ENCODE data around the gene FOXP4. TPM values are rescaled to one million over a fixed set of nuclear protein-coding genes. Genes with fewer than 3 reads are reported as not detected.

The FOXP4 gene
- total and polyA plus RNA-seq, 2 of the 13 experiments (the other 11 are each of a cell fraction or from before 2014, with no cell fraction given): 11.0 to 12.4 TPM

DNA sequence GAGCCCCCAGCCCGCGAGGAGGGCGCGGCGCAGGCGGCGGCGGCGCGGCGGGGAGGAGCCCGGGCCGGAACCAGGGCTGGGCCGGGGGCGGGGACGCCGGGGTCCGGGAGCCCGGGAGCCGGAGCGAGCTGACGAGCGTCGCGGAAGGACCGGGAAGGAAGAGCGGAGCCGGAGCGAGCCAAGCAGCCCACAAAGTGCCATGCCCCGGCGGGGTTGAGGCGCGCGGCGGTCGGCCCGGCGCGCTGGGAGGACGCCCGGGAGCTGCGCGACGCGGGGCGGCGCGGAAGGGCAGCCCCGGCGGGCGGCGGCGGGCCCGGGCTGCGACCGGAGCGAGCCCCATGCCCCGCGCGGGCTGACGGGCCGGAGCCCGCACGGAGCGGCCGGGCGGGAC is 289 bp downstream of the FOXP4 start (continued):
- TF ChIP-seq, protein P1, sequence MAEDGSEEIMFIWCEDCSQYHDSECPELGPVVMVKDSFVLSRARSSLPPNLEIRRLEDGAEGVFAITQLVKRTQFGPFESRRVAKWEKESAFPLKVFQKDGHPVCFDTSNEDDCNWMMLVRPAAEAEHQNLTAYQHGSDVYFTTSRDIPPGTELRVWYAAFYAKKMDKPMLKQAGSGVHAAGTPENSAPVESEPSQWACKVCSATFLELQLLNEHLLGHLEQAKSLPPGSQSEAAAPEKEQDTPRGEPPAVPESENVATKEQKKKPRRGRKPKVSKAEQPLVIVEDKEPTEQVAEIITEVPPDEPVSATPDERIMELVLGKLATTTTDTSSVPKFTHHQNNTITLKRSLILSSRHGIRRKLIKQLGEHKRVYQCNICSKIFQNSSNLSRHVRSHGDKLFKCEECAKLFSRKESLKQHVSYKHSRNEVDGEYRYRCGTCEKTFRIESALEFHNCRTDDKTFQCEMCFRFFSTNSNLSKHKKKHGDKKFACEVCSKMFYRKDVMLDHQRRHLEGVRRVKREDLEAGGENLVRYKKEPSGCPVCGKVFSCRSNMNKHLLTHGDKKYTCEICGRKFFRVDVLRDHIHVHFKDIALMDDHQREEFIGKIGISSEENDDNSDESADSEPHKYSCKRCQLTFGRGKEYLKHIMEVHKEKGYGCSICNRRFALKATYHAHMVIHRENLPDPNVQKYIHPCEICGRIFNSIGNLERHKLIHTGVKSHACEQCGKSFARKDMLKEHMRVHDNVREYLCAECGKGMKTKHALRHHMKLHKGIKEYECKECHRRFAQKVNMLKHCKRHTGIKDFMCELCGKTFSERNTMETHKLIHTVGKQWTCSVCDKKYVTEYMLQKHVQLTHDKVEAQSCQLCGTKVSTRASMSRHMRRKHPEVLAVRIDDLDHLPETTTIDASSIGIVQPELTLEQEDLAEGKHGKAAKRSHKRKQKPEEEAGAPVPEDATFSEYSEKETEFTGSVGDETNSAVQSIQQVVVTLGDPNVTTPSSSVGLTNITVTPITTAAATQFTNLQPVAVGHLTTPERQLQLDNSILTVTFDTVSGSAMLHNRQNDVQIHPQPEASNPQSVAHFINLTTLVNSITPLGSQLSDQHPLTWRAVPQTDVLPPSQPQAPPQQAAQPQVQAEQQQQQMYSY (CRISPR knock-in tag; IDR thresholded peaks at IDR 0.05): peak; percentile 78
- TF ChIP-seq, protein P2, sequence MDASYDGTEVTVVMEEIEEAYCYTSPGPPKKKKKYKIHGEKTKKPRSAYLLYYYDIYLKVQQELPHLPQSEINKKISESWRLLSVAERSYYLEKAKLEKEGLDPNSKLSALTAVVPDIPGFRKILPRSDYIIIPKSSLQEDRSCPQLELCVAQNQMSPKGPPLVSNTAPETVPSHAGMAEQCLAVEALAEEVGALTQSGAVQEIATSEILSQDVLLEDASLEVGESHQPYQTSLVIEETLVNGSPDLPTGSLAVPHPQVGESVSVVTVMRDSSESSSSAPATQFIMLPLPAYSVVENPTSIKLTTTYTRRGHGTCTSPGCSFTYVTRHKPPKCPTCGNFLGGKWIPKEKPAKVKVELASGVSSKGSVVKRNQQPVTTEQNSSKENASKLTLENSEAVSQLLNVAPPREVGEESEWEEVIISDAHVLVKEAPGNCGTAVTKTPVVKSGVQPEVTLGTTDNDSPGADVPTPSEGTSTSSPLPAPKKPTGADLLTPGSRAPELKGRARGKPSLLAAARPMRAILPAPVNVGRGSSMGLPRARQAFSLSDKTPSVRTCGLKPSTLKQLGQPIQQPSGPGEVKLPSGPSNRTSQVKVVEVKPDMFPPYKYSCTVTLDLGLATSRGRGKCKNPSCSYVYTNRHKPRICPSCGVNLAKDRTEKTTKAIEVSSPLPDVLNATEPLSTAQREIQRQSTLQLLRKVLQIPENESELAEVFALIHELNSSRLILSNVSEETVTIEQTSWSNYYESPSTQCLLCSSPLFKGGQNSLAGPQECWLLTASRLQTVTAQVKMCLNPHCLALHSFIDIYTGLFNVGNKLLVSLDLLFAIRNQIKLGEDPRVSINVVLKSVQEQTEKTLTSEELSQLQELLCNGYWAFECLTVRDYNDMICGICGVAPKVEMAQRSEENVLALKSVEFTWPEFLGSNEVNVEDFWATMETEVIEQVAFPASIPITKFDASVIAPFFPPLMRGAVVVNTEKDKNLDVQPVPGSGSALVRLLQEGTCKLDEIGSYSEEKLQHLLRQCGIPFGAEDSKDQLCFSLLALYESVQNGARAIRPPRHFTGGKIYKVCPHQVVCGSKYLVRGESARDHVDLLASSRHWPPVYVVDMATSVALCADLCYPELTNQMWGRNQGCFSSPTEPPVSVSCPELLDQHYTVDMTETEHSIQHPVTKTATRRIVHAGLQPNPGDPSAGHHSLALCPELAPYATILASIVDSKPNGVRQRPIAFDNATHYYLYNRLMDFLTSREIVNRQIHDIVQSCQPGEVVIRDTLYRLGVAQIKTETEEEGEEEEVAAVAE (CRISPR knock-in tag; IDR thresholded peaks at IDR 0.05; ENCODE audit: borderline replicate concordance): no peak
- TF ChIP-seq, protein P3, sequence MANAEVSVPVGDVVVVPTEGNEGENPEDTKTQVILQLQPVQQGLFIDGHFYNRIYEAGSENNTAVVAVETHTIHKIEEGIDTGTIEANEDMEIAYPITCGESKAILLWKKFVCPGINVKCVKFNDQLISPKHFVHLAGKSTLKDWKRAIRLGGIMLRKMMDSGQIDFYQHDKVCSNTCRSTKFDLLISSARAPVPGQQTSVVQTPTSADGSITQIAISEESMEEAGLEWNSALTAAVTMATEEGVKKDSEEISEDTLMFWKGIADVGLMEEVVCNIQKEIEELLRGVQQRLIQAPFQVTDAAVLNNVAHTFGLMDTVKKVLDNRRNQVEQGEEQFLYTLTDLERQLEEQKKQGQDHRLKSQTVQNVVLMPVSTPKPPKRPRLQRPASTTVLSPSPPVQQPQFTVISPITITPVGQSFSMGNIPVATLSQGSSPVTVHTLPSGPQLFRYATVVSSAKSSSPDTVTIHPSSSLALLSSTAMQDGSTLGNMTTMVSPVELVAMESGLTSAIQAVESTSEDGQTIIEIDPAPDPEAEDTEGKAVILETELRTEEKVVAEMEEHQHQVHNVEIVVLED (CRISPR knock-in tag; IDR thresholded peaks at IDR 0.05; ENCODE audit: borderline replicate concordance): no peak
- TF ChIP-seq KLF15 (CRISPR knock-in tag; IDR thresholded peaks at IDR 0.05; ENCODE audit: borderline replicate concordance): no peak
- TF ChIP-seq PHF20 (CRISPR knock-in tag; IDR thresholded peaks at IDR 0.05): 0 out of 2 replicates have a peak, but pooled peaks have one; percentile 19
- no peak for TF ChIP-seq HMG20A (CRISPR knock-in tag; IDR thresholded peaks at IDR 0.05; ENCODE audit: borderline replicate concordance)
- TF ChIP-seq ZFX (CRISPR knock-in tag; IDR thresholded peaks at IDR 0.05; ENCODE audit: low read depth): no peak
- TF ChIP-seq, protein P4, sequence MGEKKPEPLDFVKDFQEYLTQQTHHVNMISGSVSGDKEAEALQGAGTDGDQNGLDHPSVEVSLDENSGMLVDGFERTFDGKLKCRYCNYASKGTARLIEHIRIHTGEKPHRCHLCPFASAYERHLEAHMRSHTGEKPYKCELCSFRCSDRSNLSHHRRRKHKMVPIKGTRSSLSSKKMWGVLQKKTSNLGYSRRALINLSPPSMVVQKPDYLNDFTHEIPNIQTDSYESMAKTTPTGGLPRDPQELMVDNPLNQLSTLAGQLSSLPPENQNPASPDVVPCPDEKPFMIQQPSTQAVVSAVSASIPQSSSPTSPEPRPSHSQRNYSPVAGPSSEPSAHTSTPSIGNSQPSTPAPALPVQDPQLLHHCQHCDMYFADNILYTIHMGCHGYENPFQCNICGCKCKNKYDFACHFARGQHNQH (CRISPR knock-in tag; IDR thresholded peaks at IDR 0.05): no peak
- no peak for TF ChIP-seq JUNB (CRISPR knock-in tag; IDR thresholded peaks at IDR 0.05; ENCODE audit: borderline replicate concordance)
- no peak for TF ChIP-seq NR3C1 (CRISPR knock-in tag; IDR thresholded peaks at IDR 0.05)
- TF ChIP-seq, protein P5, sequence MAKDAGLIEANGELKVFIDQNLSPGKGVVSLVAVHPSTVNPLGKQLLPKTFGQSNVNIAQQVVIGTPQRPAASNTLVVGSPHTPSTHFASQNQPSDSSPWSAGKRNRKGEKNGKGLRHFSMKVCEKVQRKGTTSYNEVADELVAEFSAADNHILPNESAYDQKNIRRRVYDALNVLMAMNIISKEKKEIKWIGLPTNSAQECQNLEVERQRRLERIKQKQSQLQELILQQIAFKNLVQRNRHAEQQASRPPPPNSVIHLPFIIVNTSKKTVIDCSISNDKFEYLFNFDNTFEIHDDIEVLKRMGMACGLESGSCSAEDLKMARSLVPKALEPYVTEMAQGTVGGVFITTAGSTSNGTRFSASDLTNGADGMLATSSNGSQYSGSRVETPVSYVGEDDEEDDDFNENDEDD (CRISPR knock-in tag; IDR thresholded peaks at IDR 0.05; ENCODE audit: borderline replicate concordance): no peak
- peak; percentile 10; the same call in 1 of the 2 replicates for TF ChIP-seq SPEN (CRISPR knock-in tag; IDR thresholded peaks at IDR 0.05; ENCODE audit: low read depth)
- TF ChIP-seq, protein P6, sequence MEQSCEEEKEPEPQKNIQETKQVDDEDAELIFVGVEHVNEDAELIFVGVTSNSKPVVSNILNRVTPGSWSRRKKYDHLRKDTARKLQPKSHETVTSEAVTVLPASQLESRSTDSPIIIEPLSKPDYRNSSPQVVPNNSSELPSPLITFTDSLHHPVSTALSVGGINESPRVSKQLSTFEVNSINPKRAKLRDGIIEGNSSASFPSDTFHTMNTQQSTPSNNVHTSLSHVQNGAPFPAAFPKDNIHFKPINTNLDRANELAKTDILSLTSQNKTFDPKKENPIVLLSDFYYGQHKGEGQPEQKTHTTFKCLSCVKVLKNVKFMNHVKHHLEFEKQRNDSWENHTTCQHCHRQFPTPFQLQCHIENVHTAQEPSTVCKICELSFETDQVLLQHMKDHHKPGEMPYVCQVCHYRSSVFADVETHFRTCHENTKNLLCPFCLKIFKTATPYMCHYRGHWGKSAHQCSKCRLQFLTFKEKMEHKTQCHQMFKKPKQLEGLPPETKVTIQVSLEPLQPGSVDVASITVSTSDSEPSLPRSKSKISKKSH (CRISPR knock-in tag; IDR thresholded peaks at IDR 0.05; ENCODE audit: borderline replicate concordance): no peak
- TF ChIP-seq, protein P7, sequence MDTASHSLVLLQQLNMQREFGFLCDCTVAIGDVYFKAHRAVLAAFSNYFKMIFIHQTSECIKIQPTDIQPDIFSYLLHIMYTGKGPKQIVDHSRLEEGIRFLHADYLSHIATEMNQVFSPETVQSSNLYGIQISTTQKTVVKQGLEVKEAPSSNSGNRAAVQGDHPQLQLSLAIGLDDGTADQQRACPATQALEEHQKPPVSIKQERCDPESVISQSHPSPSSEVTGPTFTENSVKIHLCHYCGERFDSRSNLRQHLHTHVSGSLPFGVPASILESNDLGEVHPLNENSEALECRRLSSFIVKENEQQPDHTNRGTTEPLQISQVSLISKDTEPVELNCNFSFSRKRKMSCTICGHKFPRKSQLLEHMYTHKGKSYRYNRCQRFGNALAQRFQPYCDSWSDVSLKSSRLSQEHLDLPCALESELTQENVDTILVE (CRISPR knock-in tag; IDR thresholded peaks at IDR 0.05): no peak

All from HepG2 (cell line).